Left lung (tissue), 10 donors: ENCODE measurements around the gene BCO2. TPM values are rescaled to one million over a fixed set of nuclear protein-coding genes. Genes with fewer than 3 reads are reported as not detected.

Source experiments
- ATAC-seq: fragments of 200-7000 bp; cut with Tn5 transposase; one replicate; pipeline ENCODE4 v1.9.1; 2020; ENCODE audit warnings: moderate library complexity
- DNase-seq, 4 donors: peaks; one replicate each; pipeline ENCODE4 v3.0.0-alpha.2; 2013 to 2020
- H3K27ac ChIP-seq, 2 donors: fragments of 200-600 bp; sonication (generic) in 1 of 2; one replicate each; pipeline versions ENCODE4 v1.5.0 to v1.8.0; 2020 to 2021
- H3K27me3 ChIP-seq, 2 donors: fragments of 200-600 bp; sonication (generic) in 1 of 2; one replicate each; pipeline versions ENCODE4 v1.5.0 to v1.8.0; 2020 to 2021
- H3K36me3 ChIP-seq, 2 donors: fragments of 200-600 bp; sonication (generic) in 1 of 2; one replicate each; pipeline versions ENCODE4 v1.5.0 to v1.8.0; 2020 to 2021
- H3K4me1 ChIP-seq, 2 donors: fragments of 200-600 bp; one replicate each; pipeline ENCODE4 v1.8.0; 2021
- H3K4me3 ChIP-seq, 2 donors: fragments of 200-600 bp; sonication (generic) in 1 of 2; one replicate each; pipeline versions ENCODE4 v1.5.0 to v1.8.0; 2020 to 2021; ENCODE audit warnings: mild to moderate bottlenecking in 1 of 2
- H3K9me3 ChIP-seq, 2 donors: fragments of 200-600 bp; sonication (generic) in 1 of 2; one replicate each; pipeline versions ENCODE4 v1.5.0 to v1.8.0; 2020 to 2021
- intact Hi-C, 2 donors: fragments of 100-400 bp; cut with DNase I; formaldehyde crosslinking; loops; one replicate each; pipeline versions ENCODE4 v1.11.2 to v1.14.2; 2022
- polyA plus RNA-seq, 6 donors: library from polyadenylated mRNA; unstranded; fragments of 120-200 nt; gene quantifications; one replicate each; pipeline ENCODE4 v1.2.1, GENCODE V29; 2013; ENCODE audit not compliant: insufficient read length in 6 of 6
- total RNA-seq, 2 donors: library from RNA; stranded (reverse); fragmentation: NEBNext Ultra II Directional; extraction: Animal tissue kit (Norgen Biotek cat#: 25700); gene quantifications; one replicate each; pipeline ENCODE4 v1.2.1, GENCODE V29; 2021
- TF ChIP-seq, protein P1 (sequence below), 2 donors: fragments of 200-600 bp; sonication (generic) in 1 of 2; IDR thresholded peaks; one replicate each; pipeline versions ENCODE4 v1.5.0 to v1.8.0; 2021; ENCODE audit warnings: antibody characterized with exemption in 2 of 2
- donor health status: DM: no; HTN: yes; CAD: no.
- donor health status: DM: no; HTN: no; CAD: no.

Gene BCO2
- total and polyA plus RNA-seq, 8 donors = 3.3 to 11.8 (median 9.4) TPM

DNA sequence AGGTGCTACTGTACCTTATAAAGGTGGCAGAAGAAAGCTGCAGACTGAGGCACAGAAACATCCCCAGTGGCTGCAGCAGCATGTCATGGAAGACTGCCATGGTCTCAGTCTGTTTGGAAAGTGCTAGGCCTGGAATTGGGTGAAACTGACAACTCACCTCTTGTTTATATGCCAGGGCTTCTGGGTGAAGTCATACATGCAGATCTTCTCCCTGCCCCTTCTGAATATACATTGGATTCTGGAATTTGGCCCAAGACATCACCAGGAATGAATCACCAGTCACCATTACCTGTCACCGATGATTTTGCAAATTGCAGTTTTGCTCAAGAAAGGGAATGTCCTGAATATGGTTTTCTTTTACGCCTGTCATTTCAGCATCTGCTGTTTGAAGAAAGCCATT, 85.2 kb downstream of the BCO2 start, which contains the start of gene PLET1:
TSS of gene PLET1 (minus strand) at position 371 of the 400 bp plus-strand sequence. CDS start at position 100, 271 bp downstream.
- Histone ChIP-seq H3K36me3 (no peaks in the 10 kb centered on the region), H3K27ac (no peak within 1 kb of the TSS), H3K4me1 (no peaks in the 10 kb centered on the region), H3K27me3 (no peaks in the 10 kb centered on the region), H3K9me3 (no peaks in the 10 kb centered on the region), H3K4me3 (no peak within 1 kb of the TSS)
- TF ChIP-seq, protein P1, sequence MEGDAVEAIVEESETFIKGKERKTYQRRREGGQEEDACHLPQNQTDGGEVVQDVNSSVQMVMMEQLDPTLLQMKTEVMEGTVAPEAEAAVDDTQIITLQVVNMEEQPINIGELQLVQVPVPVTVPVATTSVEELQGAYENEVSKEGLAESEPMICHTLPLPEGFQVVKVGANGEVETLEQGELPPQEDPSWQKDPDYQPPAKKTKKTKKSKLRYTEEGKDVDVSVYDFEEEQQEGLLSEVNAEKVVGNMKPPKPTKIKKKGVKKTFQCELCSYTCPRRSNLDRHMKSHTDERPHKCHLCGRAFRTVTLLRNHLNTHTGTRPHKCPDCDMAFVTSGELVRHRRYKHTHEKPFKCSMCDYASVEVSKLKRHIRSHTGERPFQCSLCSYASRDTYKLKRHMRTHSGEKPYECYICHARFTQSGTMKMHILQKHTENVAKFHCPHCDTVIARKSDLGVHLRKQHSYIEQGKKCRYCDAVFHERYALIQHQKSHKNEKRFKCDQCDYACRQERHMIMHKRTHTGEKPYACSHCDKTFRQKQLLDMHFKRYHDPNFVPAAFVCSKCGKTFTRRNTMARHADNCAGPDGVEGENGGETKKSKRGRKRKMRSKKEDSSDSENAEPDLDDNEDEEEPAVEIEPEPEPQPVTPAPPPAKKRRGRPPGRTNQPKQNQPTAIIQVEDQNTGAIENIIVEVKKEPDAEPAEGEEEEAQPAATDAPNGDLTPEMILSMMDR (IDR thresholded peaks at IDR 0.05) = no peak
- ATAC-seq (no peak), DNase-seq (no peak)
- intact Hi-C loops = no loop called here

DNA sequence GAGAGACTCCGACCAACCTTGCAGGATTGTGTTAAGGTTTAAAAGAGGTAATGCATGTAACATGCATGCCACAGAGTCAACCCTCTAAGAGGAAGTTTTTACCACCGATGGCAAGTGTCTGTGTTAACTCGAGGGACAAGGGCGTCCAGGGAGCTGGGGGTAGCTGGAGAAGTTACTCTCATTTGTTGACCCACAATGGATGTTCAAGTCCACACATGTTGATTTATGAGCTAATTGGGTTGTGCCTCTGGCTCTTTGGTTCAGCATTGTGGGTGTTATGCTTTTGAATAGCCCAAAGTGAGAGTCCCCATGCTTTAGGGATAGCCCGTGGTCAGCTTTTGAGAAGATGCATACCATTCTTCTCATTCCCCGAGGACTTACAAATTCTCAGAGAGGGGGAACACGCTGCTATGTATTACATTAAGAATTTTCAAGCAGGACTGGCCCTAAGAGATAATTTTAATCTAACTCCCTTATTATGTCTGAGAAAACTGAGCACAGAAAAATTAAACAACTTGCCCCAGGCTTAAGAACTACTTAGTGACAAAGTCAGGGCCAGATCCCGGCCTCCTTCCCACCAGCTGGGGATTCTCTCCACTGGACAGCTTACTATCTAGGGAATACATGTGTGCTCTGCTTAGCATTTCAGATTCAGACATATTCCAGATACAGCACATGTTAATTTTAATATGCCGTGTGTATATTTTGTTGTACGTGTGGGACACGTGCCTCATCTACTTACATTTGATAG, 90.5 kb downstream of the BCO2 start:
- ATAC-seq (no peak), DNase-seq (no peak)
- no peaks in the 10 kb centered on the region for H3K4me1 ChIP-seq
- no peak overlapping the region for H3K27ac ChIP-seq
- TF ChIP-seq, protein P1 (IDR thresholded peaks at IDR 0.05) = no peak
- intact Hi-C loops = no loop called here
- no peaks in the 10 kb centered on the region for H3K36me3 ChIP-seq
- H3K27me3 ChIP-seq = no peaks in the 10 kb centered on the region
- H3K4me3 ChIP-seq = no peak overlapping the region
- H3K9me3 ChIP-seq = no peaks in the 10 kb centered on the region

DNA sequence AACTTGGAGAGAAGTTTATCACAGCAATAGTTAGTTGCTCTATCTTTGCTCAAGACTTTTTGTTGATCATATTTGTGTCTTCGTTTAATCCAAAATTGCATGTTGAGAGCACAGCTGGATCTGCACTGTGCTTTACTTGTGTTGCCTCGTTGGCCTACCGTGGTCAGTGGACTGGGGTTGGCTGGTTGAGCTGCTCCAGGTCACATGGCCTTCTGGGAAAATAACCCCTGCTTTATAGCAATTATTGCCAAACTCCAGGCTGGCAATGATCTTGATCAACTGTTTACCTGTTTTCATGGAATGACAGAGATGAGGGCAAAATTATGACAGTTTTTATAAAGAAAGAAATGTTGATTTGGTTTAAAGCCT, 91.1 kb downstream of the BCO2 start:
- H3K27ac ChIP-seq = no peak overlapping the region
- intact Hi-C loops = no loop called here

DNA sequence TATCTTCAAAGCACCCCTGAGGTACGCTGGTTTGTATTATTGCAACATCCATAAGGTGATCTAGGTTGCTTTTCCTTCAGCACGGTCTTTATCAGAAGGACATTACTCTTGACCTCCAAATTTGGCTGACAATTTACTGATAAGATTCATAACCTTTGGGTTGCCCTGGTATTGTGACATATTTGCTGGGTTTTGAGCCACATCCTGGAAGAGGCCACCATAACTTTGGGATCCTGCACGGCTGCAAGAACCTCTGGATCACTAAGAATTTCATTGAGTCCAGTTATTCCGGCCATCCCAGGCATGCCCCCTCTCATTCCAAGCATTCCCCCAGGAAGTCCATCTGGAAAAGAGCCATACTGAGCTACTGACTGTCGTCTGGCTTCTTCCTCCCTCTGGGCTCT, 91.9 kb downstream of the BCO2 start:
- no peak overlapping the region for H3K27ac ChIP-seq
- no peaks in the 10 kb centered on the region for H3K4me1 ChIP-seq
- ATAC-seq (no peak), DNase-seq (no peak)
- H3K36me3 ChIP-seq = no peaks in the 10 kb centered on the region
- H3K4me3 ChIP-seq = no peak overlapping the region
- no peaks in the 10 kb centered on the region for H3K27me3 ChIP-seq
- H3K9me3 ChIP-seq = no peaks in the 10 kb centered on the region
- TF ChIP-seq, protein P1 (IDR thresholded peaks at IDR 0.05) = no peak
- intact Hi-C loops = no loop called here

More for the DNA sequence above, 91.1 kb downstream of the BCO2 start:
- Histone ChIP-seq H3K27me3 (no peaks in the 10 kb centered on the region), H3K4me1 (no peaks in the 10 kb centered on the region), H3K36me3 (no peaks in the 10 kb centered on the region), H3K9me3 (no peaks in the 10 kb centered on the region), H3K4me3 (no peak overlapping the region)
- ATAC-seq (no peak), DNase-seq (no peak)
- TF ChIP-seq, protein P1 (IDR thresholded peaks at IDR 0.05) = no peak

DNA sequence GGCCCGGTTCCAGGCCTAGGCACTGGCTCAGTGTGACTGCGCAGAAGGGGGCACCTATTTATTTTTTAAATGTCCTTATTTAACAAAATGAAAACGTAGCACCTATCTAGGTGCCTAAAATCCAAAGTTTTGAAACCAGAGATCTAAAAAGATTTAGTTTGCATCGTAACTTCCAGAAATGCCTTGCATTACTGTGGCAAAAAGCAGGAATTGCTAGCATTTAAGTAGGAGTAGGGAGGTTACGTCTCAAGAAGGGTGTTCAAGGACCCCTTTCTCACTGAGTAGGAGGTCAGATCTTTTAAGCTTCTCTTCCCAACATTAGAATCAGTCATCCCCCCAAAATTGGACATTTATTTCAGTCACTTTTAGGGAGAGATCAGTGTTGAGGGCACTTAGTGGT, 93.1 kb downstream of the BCO2 start:
- TF ChIP-seq, protein P1 (IDR thresholded peaks at IDR 0.05) = no peak
- Histone ChIP-seq H3K27me3 (no peaks in the 10 kb centered on the region), H3K4me3 (no peak overlapping the region), H3K36me3 (no peaks in the 10 kb centered on the region), H3K9me3 (no peaks in the 10 kb centered on the region), H3K4me1 (no peaks in the 10 kb centered on the region), H3K27ac (no peak overlapping the region)
- intact Hi-C loops = no loop called here
- DNase-seq = no peak
- no peak for ATAC-seq

Other genes starting within 250 kb of the BCO2 start
- 10 to 100 TPM; 10.9 to 11.1 TPM for gene DIXDC1, start 238.2 kb upstream of the BCO2 start, total RNA-seq
- 10 to 100 TPM; 21.5 to 32.2 (median 25.7) TPM for gene DIXDC1, start 238.2 kb upstream of the BCO2 start, polyA plus RNA-seq
- gene DLAT, start 150.1 kb upstream of the BCO2 start, total RNA-seq = 10 to 100 TPM; 32.5 to 40.1 TPM
- 10 to 100 TPM; 29.8 to 36.1 (median 33.8) TPM for gene DLAT, start 150.1 kb upstream of the BCO2 start, polyA plus RNA-seq
- 1 to 10 TPM; 2.7 to 4.0 TPM for gene PIH1D2, start 101.5 kb upstream of the BCO2 start, total RNA-seq
- gene PIH1D2, start 101.5 kb upstream of the BCO2 start, polyA plus RNA-seq = 1 to 10 TPM; 5.9 to 9.3 (median 7.8) TPM
- 10 to 100 TPM; 13.3 to 14.7 TPM for gene NKAPD1, start 101.2 kb upstream of the BCO2 start, total RNA-seq
- 10 to 100 TPM; 44.0 to 59.5 (median 52.8) TPM for gene NKAPD1, start 101.2 kb upstream of the BCO2 start, polyA plus RNA-seq
- gene TIMM8B, start 88.8 kb upstream of the BCO2 start, total RNA-seq = 10 to 100 TPM; 55.1 to 59.7 TPM
- gene TIMM8B, start 88.8 kb upstream of the BCO2 start, polyA plus RNA-seq = 10 to 100 TPM; 55.7 to 64.5 (median 60.8) TPM
- gene SDHD, start 88.6 kb upstream of the BCO2 start, total RNA-seq = 100 to 1,000 TPM in 1 of 2 donors, 10 to 100 TPM in 1; 94.1 to 103 TPM
- gene SDHD, start 88.6 kb upstream of the BCO2 start, polyA plus RNA-seq = 100 to 1,000 TPM; 113 to 127 (median 124) TPM
- gene IL18, start 11.4 kb upstream of the BCO2 start, total RNA-seq = 10 to 100 TPM; 35.8 to 46.0 TPM
- 1 to 10 TPM; 1.3 to 5.5 (median 1.5) TPM for gene IL18, start 11.4 kb upstream of the BCO2 start, polyA plus RNA-seq
- not detected for gene TEX12, start 8.1 kb upstream of the BCO2 start, total RNA-seq
- gene TEX12, start 8.1 kb upstream of the BCO2 start, polyA plus RNA-seq = under 1 TPM in 4 of 6 donors, not detected in 2; 0.24 to 0.40 (median 0.38) TPM
- gene PTS, start 50.9 kb downstream of the BCO2 start, total RNA-seq = 10 to 100 TPM; 28.2 to 28.4 TPM
- gene PTS, start 50.9 kb downstream of the BCO2 start, polyA plus RNA-seq = 10 to 100 TPM; 35.5 to 46.0 (median 39.8) TPM
- gene PLET1, start 85.3 kb downstream of the BCO2 start, total RNA-seq = not detected
- under 1 TPM in 2 of 6 donors, not detected in 4; 0.18 TPM for gene PLET1, start 85.3 kb downstream of the BCO2 start, polyA plus RNA-seq